Measurements from ENCODE around the gene ALKBH5.

DNA sequence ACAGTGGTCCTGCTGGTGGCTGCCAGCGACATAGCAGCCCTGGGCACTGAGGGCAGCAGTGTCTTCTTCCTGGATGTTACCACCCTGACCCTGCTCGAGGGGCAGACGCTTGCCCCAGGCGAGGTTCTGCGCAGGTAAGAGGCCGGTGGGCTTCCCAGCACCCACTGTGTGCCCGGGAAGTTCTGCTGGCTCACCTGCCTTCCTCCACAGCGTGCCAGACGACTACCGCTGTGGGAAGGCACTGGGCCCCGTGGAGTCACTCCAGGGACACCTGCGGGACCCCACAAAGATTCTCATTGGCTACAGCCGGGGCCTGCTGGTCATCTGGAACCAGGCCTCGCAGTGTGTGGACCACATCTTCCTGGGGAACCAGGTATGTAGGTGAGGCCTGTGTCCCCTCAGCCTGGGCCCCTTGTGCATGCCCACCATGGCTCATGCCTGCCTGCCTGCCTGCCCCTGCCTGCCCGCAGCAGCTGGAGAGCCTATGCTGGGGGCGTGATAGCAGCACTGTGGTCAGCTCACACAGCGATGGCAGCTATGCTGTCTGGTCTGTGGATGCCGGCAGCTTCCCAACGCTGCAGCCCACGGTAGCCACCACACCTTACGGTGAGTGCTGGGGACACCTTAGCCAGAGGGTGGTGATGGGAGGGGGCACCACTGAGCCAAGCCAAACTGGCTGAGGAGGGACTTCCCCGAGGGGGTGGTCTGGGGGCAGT, 50.3 kb downstream of the ALKBH5 start:
- no peak for TF ChIP-seq EZH2phosphoT487 (IDR thresholded peaks at IDR 0.05; ENCODE audit: borderline replicate concordance, low read depth, low read length)
- TF ChIP-seq, protein P1, sequence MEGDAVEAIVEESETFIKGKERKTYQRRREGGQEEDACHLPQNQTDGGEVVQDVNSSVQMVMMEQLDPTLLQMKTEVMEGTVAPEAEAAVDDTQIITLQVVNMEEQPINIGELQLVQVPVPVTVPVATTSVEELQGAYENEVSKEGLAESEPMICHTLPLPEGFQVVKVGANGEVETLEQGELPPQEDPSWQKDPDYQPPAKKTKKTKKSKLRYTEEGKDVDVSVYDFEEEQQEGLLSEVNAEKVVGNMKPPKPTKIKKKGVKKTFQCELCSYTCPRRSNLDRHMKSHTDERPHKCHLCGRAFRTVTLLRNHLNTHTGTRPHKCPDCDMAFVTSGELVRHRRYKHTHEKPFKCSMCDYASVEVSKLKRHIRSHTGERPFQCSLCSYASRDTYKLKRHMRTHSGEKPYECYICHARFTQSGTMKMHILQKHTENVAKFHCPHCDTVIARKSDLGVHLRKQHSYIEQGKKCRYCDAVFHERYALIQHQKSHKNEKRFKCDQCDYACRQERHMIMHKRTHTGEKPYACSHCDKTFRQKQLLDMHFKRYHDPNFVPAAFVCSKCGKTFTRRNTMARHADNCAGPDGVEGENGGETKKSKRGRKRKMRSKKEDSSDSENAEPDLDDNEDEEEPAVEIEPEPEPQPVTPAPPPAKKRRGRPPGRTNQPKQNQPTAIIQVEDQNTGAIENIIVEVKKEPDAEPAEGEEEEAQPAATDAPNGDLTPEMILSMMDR (conservative IDR thresholded peaks at IDR 0.05; ENCODE audit: low read length): no peak

Data from OCI-LY7 (cell line).